GM12878 (cell line): ENCODE results near the gene SORCS2.

Experiments
- BCL11A ChIP-seq: IDR thresholded peaks from 2 replicates; pipeline ENCODE4 v1.6.1; 2011; ENCODE audit warnings: low read depth, low read length
- BCL3 ChIP-seq: IDR thresholded peaks from 2 replicates; pipeline ENCODE4 v1.6.1; 2011; ENCODE audit warnings: borderline replicate concordance, low read depth, mild to moderate bottlenecking, moderate library complexity, low read length; ENCODE audit not compliant: insufficient read depth, poor library complexity, severe bottlenecking
- BHLHE40 ChIP-seq, 2 experiments: fragments of 450-650 bp in 1 of 2; IDR thresholded peaks; 2 replicates each; pipeline ENCODE4 v1.6.1; 2011 to 2017; ENCODE audit warnings: low read depth in 2 of 2, borderline replicate concordance in 1 of 2, improper control_type of control experiment in 1 of 2, low read length in 1 of 2, mild to moderate bottlenecking in 1 of 2
- CTCF ChIP-seq, 3 experiments: IDR thresholded peaks in 2 of 3; conservative IDR thresholded peaks in 1 of 3; 2 replicates each; pipeline ENCODE4 v1.5.1; 2011; ENCODE audit warnings: low read depth in 3 of 3, low read length in 3 of 3, mild to moderate bottlenecking in 3 of 3, control low read depth in 2 of 3, moderate library complexity in 2 of 3, inconsistent platforms in 1 of 3, mixed read lengths in 1 of 3; ENCODE audit not compliant: control insufficient read depth in 2 of 3, insufficient read depth in 1 of 3; ENCODE audit errors: extremely low read depth in 1 of 3
- DPF2 ChIP-seq: fragments of 450-650 bp; IDR thresholded peaks from 2 replicates; pipeline ENCODE4 v1.6.1; 2017; ENCODE audit warnings: mild to moderate bottlenecking
- EP300 ChIP-seq, 2 experiments: fragments of 150-350 bp in 1 of 2; IDR thresholded peaks; 2 replicates each; pipeline ENCODE4 v1.6.1; 2011 to 2012; ENCODE audit warnings: low read depth in 2 of 2, low read length in 2 of 2, borderline replicate concordance in 1 of 2, improper control_type of control experiment in 1 of 2, inconsistent platforms in 1 of 2; ENCODE audit not compliant: control insufficient read depth in 1 of 2
- MXI1 ChIP-seq: fragments of 150-350 bp; IDR thresholded peaks from 2 replicates; pipeline ENCODE4 v1.6.1; 2011; ENCODE audit warnings: low read depth, mild to moderate bottlenecking, inconsistent platforms, low read length, improper control_type of control experiment
- NRF1 ChIP-seq: conservative IDR thresholded peaks from 2 replicates; pipeline ENCODE4 v1.6.1; 2011; ENCODE audit warnings: mild to moderate bottlenecking, low read depth, low read length, improper control_type of control experiment
- POLR2A ChIP-seq: IDR thresholded peaks from 2 replicates; pipeline ENCODE4 v1.6.1; 2011; ENCODE audit warnings: low read depth, mild to moderate bottlenecking, low read length
- POLR2AphosphoS5 ChIP-seq: IDR thresholded peaks from 2 replicates; pipeline ENCODE4 v1.6.1; 2011; ENCODE audit warnings: mild to moderate bottlenecking, low read length, inconsistent platforms
- SIN3A ChIP-seq: IDR thresholded peaks from 2 replicates; pipeline ENCODE4 v1.6.1; 2012; ENCODE audit warnings: low read depth, low read length, improper control_type of control experiment
- SMAD5 ChIP-seq: IDR thresholded peaks from 2 replicates; pipeline ENCODE4 v1.6.1; 2016; ENCODE audit warnings: antibody characterized with exemption, low read depth
- USF1 ChIP-seq: IDR thresholded peaks from 2 replicates; pipeline ENCODE4 v1.6.1; 2011; ENCODE audit warnings: borderline replicate concordance, low read depth, mild to moderate bottlenecking, moderate library complexity, mixed read lengths, low read length; ENCODE audit not compliant: insufficient read depth; ENCODE audit errors: extremely low read length
- ZNF274 ChIP-seq: IDR thresholded peaks from one replicate; pipeline ENCODE4 v1.8.0; 2011; ENCODE audit not compliant: insufficient read length, insufficient read depth

GRCh38 chr4:7199129-7199725 lies 6.9 kb downstream of the SORCS2 start:
- TF ChIP-seq CTCF (IDR thresholded peaks at IDR 0.05 in 2 of 3, conservative IDR thresholded peaks at IDR 0.05 in 1 of 3; ENCODE audit: control insufficient read depth in 2 of 3, extremely low read depth in 1 of 3, insufficient read depth in 1 of 3, low read depth in 3 of 3, low read length in 3 of 3) (no peak), BHLHE40 (IDR thresholded peaks at IDR 0.05; ENCODE audit: borderline replicate concordance in 1 of 2, low read depth in 2 of 2, low read length in 1 of 2) (no peak), SMAD5 (no peak), EP300 (IDR thresholded peaks at IDR 0.05; ENCODE audit: borderline replicate concordance in 1 of 2, control insufficient read depth in 1 of 2, low read depth in 2 of 2, low read length in 2 of 2) (no peak), USF1 (no peak), DPF2 (no peak), NRF1 (no peak), BCL11A (no peak), POLR2A (no peak), POLR2AphosphoS5 (no peak), MXI1 (no peak), SIN3A (no peak), ZNF274 (no peak), BCL3 (no peak)
